ENCODE data around the gene ZNF433.
"Not testable (repeated sequence)": the region's sequence is repeated elsewhere in the genome, so short reads cannot be mapped to it uniquely, and the experiment has no call there.

The ZNF433 gene

DNA sequence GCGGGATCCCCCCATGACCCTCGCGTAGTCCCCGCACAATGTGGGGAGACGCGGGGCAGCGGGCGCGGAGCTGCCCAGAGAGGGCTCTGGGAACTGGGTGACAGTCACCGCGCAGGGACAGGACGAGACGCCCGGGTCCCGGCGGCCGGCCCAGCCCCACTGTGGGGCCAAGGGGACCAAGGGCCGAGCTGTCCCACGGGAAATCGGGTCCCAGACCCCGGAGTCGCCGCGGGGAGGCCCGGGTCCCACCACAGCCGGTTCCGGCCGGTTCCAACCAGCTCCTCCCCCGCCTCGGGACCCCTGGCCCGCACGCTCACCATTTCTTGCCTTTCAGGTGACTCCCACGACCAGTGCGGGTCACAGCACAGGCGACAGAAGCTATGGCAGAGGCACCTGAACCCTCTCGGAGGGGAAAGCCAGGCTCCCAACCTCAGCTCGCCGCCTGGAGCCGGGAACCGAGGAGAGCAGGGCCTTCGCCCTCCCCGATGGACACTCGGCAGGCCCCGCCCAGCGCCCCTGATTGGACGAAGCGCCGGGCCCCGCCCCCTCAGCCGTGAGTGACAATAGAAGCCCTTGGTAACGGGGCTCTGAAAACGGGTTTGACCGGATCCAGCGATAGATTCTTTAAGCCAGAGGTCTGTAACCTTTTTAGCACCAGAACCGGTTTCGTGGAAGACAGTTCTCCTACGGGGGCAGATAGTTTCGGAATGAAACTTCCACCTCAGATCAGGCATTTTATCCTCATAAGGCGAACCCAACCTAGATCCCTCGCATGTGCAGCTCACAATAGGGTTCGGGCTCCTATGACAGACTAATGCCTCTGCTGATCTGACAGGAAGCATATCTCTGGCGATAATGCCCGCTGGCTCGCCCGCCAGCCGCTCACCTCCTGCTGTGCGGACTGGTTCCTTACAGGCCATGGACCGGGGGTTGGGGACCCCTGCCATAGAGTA lies at the start of gene ZNF433:
Gene ZNF433 (minus strand): TSS at position 460 of the 953 bp plus-strand sequence. CDS start 140 bp downstream, at position 320.
- DNase-seq = peak; percentile 30 to 64

DNA sequence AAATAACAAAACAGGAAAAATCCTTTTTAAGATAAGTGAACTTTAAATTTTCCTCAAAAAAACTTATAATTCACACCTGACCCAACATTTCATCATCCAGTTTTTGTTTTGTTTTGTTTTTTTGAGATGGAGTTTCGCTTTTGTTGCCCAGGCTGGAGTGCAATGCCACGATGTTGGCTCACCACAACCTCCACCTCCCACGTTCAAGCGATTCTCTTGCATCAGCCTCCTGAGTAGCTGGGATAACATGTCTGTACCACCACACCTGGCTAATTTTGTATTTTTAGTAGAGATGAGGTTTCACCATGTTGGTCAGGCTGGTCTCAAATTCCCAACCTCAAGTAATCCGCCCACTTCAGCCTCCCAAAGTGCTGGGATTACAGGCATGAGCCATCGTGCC lies 47.9 kb upstream of the ZNF433 start:
- not testable (repeated sequence) for DNase-seq

DNA sequence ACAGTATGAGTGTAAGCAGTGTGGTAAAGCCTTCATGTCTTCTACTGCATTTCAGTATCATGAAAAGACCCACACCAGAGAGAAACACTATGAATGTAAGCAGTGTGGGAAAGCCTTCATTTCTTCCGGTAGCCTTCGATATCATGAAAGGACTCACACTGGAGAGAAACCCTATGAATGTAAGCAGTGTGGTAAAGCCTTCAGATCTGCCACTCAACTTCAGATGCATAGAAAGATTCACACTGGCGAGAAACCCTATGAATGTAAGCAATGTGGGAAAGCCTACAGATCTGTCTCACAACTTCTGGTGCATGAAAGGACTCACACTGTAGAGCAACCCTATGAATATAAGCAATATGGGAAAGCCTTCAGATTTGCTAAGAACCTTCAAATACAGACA lies 41.9 kb upstream of the ZNF433 start:
- DNase-seq = no peak

DNA sequence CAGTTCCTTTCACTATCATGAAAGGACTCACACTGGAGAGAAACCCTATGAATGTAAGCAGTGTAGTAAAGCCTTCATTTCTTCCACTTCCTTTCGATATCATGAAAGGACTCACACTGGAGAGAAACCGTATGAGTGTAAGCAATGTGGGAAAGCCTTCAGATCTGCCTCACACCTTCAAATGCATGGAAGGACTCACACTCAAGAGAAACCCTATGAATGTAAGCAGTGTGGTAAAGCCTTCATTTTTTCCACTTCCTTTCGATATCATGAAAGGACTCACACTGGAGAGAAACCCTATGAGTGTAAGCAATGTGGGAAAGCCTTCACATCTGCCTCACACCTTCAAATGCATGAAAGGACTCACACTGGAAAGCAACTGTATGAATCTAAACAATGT lies 40.9 kb upstream of the ZNF433 start:
- DNase-seq = not testable (repeated sequence)

DNA sequence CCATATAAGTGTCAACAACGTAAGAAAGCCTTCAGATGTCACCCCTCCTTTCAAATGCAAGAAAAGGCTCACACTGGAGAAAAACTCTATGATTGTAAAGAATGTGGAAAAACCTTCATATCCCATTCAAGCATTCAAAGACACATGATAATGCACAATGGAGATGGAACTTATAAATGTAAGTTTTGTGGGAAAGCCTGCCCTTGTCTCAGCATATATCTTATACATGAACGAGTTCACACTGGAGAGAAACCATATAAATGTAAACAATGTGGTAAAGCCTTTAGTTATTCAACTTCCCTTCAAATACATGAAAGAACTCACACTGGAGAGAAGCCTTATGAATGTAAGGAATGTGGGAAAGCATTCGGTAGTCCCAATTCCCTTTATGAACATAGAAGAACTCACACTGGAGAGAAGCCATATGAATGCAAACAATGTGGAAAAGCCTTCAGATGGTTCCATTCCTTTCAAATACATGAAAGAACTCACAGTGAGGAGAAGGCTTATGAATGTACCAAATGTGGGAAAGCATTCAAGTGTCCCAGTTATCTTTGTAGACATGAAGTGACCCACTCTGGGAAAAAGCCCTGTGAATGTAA lies 40.2 kb upstream of the ZNF433 start:
- no peak for DNase-seq

DNA sequence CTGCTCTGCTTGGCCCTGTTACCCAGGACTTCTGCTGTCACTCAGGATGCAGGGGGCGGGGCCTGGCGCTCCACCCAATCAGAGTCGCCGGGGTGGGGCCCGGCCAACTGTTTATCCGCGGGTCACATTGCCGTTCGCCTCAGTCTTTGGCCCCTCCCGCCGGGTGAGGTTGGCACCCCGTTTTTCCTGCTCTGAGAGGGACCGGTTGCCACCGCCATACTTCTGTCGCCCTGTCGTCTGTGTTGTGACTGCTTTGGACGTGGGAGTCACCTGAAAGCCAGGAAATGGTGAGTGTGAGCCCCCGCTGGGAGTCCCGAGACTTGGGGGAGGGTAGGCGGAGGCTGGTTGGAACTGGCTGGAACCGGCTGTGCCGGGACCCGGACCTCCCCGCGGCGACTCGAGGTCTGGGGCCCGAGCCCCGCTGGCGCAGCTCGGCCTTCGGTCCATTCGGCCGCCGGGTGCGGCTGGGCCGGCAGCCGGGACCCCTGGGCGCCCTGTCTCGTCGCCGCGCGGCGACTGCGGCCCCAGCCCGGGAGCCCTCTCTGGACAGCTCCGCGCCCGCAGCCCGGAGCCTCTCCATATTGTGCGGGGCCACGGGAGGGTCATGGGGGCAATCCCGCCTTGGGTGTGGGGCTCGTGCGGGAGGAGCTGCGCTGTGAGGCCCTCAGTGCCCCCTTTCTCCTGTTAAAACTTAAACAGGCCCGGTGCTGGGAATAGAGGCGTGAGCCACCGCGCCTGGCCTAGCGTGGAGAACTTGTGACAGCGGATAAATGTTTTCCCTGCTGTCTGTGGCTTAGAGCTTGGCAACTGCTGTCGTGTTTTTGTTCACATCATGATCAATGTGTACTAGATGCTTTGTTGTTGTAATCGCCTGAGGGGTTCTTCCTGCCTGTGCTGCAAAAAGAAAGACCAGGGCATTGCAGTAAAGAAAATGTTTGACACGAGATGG lies 29.4 kb upstream of the ZNF433 start, which contains the start of gene ZNF844:
Gene ZNF844 (plus strand): TSS at position 142 of the 949 bp plus-strand sequence. CDS start 143 bp downstream, at position 285.
- DNase-seq = no peak

DNA sequence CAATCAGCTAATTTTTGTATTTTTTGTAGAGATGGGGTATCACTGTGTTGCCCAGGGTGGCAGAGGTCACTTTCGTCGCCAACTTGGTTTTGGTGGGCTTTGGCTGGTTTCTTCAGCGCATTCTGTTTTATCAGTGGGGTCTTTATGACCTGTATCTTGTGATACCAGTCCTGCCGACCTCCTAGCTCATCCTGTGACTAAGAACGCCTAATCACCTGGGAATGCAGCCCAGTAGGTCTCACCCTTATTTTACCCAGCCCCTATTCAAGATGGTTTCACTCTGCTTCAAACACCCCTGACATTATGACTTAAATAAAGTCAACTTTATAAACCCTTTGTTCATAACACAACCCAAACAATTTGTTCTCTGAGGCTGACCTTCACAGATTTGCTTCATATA lies 20.3 kb upstream of the ZNF433 start:
- no peak for DNase-seq

DNA sequence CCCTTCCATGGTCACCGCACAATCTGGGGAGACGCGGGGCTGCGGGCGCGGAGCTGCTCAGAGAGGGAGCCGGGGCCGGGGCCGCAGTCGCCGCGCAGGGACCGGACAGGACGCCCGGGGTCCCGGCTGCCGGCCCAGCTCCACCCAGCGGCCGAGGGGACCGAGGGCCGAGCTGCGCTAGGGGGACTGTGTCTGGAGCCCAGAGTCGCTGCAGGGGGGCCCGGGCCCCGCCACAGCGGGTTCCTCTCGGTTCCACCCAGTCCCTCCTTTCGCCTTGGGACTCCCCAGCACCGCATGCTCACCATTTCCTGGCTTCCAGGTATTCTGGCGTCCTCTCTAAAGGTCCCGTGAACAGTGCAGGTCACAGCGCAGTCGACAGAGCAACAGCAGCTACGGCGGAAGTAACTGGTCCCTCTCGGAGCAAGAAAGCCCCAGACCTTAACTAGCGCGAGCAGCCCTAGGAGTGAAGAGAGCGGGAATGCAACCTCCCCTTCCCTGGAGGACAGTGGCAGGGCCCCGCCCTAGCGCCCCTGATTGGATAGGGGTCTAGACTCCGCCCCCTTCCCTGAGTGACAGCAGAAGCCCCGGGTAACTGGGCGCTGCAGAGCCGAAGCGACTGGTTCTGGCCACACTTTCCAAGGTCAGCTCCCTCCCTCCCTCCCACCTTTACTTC lies 17.2 kb upstream of the ZNF433 start, which contains the start of gene ZNF878:
Gene ZNF878 (minus strand): TSS at position 465 of the 673 bp plus-strand sequence. CDS start 160 bp downstream, at position 305.
- peak; percentile 26 to 76 for DNase-seq

DNA sequence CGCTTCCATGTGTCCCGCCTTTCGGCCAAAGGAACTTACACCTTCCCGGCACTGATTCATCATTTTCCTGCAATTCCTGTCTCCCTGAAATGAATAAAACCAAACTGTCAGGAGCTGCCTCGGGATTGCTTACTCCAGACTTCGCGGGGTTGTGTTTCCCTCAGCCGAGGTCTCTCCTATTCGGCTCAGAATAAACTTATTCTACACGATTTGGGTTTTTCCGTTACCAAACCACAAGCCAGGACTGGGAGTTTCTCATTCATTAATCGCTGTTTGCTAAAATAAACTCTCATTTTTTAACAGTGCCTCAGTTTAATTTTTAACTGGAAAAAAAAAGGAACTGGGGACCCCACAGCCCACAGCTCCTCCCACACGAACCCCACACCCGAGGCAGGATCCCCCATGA lies 16.6 kb upstream of the ZNF433 start:
- DNase-seq = no peak

DNA sequence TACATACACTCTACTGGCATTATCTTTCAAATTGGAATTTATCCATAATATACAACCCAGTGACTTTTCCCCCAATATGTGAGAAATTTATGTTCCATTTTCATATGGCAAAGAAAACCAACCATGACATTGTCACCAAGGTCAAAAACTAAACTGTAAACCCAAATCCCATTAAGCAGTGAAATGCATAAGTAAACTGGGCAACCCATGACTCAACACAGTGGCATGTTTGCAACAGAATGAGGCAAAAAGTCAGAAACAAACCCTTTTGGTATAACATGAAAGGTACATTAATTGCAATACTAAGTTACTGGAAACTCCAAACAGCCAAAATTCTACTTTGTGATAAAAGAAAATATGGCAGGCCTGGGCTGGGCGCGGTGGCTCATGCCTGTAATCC lies 12.4 kb upstream of the ZNF433 start:
- no peak for DNase-seq

DNA sequence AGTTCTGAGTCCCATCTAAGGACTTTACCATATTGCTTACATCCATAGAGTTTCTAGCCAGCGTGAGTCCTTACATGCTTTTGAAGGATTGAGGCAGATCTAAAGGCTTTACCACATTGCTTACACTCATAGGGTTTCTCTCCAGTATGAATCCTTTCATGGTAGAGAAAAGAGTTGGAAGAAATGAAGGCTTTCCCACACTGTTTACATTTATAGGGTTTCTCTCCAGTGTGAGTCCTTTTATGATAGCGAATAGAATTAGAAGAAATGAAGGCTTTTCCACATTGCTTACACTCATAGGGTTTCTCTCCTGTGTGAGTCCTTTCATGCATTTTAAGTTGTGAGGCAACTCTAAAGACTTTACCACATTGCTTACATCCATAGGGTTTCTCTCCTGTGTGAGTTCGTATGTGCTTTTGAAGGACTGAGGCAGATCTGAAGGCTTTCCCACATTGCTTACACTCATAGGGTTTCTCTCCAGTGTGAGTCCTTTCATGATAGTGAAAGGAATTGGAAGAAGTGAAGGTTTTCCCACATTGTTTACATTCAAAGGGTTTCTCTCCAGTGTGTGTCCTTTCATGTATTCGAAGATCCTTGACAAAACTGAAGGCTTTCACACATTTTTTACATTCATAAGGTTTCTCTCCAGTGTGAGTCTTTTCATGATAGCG lies 8.4 kb upstream of the ZNF433 start:
- no peak for DNase-seq

DNA sequence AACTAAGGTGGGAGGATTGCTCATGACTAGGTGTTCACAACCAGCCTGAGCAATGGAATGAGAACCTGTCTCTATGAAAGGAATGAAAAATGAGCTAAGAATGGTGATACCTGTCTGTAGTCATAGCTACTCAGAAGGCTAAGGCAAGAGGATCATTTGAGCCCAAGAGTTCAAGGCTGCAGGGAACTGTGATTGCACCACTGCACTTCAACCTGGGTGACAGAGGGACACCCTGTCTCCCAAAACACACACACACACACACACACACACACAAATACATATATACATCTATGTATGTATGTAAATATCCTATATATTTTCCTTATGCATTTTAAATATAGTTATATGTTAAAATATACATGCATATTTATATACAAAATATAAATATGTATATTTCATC lies 7.4 kb upstream of the ZNF433 start:
- DNase-seq = no peak

DNA sequence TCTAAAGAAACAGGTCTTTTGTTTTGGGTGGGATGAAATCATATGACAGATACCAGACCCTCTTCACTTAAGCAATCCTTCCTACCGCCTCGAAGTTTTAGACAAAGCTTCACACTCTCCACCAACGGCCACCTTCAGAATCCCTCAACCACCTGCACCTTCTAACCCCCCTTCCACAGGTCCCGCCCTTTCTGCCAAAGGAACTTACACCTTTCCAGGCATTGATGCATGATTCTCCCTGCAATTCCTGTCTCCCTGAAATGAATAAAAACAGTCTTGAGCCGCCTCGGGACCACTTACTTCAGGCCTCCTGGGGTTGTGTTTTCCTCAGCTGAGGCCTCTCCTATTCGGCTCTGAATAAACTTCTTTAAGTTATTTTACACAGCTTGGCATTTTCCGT lies 859 bp downstream of the ZNF433 start:
- no peak for DNase-seq

DNA sequence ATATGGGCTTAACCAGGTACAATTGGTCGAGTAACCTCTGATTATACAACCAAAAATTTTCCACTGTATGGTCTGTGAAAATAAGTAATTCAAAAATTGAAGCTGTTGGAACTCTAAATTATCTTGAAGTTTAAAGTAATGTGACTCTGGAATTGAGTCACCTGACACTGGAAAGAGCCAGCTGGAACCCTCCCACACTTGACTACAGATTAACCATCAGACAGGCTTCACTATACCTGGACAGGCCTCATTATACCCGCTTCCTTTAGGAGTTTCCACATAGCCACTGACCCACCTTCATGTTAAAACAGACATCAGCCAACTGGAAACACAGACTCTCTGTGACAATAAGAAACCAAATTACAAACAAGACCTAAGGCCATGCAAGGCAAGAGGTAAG lies 1.3 kb downstream of the ZNF433 start:
- DNase-seq = no peak

DNA sequence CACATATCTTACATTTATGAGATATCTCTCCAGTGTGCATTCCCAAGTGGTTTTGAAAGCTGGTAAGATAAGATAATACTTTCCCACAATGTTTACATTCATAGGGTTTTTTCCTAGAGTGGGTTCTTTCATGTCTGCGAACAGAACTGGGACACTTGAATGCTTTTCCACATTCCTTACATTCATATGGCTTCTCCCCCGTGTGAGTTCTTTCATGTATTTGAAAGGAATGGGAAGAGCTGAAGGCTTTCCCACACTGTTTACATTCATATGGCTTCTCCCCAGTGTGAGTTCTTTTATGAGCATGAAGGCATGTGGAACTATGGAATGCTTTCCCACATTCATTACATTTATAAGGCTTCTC lies 19.7 kb downstream of the ZNF433 start:
- DNase-seq = no peak

DNA sequence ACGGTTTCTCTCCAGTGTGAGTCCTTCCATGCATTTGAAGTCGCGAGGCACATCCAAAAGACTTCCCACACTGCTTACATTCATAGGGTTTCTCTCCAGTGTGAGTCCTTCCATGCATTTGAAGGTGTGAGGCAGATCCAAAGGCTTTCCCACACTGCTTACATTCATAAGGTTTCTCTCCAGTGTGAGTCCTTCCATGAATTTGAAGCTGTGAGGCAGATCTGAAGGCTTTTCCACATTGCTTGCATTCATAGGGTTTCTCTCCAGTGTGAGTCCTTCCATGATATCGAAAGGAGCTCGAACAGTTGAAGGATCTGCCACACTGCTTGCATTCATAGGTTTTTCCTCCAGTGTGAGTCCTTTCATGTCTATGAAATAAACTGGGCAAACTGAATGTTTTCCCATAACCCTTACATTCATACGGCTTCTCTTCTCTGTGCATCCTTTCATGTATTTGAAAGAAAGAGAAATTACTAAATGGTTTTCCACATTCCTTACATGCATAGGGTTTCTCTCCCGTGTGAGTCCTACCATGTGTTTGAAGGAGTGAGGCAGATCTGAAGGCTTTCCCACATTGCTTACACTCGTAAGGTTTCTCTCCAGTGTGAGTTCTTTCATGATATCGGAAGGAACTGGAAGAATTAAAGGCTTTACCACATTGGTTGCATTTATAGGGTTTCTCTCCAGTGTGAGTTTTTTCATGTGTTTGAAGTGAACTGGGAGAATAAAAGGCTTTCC lies 20.3 kb downstream of the ZNF433 start:
- no peak for DNase-seq

DNA sequence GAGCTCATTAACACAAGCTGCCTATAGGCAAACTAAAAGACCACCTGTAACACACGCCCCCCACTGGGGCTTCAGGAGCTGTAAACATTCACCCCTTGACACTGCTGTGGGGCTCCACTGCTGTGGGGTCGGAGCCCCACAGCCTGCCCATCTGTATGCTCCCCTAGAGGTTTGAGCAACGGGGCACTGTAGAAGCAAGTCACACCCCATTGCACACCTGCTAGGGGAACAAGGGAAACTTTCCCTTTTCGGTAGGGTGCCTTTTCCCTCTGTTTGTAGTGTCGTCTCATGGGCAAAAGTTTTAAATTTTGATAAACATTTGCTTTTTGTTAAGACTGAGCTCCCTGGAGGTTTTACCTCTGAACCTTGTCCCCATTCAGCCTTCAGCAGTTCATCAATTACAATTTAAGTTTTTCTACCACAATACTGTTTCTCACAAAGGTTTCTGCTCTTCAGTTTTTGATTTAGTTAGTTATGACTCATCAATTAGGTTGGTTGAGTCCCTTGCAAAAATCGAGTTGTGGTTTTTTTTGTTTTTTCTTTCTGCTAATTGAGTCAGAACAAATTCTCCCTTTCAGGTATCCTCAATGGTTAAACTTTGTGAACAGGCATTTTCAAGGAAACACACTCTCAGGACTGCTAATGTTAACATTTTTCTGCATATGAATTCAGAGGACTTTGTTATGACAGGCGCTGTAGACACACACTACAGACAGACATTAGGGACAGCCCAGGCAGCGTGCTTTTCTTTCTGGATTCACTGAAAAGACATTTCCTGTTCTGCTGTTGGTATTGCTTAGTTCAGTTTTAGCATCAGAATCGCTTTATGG lies 35.1 kb downstream of the ZNF433 start:
- no peak for DNase-seq

DNA sequence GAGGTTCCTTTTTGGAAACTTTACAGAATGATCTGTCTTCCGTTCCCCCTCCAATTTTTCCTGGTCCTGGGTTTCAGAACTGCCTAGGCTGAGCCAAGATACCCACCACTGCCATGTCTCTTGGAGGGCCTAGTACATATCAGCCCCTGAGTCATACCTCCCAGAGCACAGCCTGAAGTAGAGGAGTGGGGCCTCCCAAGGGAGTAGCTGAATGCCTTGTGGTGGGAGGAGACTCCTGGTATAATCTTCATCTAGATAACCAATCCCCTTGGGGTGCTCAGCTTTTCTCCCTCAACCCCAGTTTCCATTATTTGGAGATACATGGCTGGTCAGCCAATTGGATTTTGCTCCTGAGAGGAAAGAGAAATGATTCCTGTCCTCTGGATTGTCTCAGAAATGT lies 40.3 kb downstream of the ZNF433 start:
- DNase-seq = no peak

DNA sequence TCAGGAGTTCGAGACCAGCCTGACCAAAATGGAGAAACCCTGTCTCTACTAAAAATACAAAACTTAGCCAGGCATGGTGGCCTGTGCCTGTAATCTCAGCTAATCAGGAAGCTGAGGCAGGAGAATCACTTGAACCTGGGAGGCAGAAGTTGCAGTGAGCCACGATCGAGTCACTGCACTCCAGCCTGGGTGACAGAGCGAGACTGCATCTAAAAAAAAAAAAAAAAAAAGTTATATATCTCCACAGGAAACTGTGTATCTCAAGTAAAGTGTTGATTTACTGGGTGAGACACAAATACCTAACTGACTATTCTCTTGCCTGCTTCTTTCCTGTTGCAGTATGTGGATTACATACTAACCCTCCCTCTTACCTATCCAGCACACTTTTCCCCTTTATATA lies 43.6 kb downstream of the ZNF433 start:
- not testable (repeated sequence) for DNase-seq

DNA sequence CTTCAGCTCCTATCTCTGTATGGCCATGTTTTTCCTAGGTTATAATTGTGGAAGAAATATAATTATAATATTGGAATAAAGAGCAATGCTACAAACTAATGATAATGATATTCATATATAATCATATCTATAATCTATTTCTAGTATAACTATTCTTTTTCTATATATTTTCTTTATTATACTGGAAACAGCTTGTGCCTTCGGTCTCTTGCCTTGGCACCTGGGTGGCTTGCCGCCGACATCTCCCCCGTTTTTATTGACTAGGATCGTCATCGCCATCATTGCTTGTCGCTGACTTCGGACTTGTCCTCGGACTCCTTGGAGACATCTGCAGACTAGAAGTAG lies 46.4 kb downstream of the ZNF433 start:
- no peak for DNase-seq

Data from NCI-H446 (cell line).